GM06990 (cell line): ENCODE results near the gene CAPRIN2.
A peak's percentile ranks its signal among the peaks of the same experiment; 100 is the strongest.

Source experiments
- DNase-seq: peaks from one replicate; pipeline ENCODE4 v3.0.0-alpha.2; 2011; ENCODE audit not compliant: insufficient read length; ENCODE audit errors: extremely low read depth
- H3K27me3 ChIP-seq: replicated peaks from 2 replicates; pipeline ENCODE4 v1.6.0; 2011; ENCODE audit warnings: low read length; ENCODE audit not compliant: control insufficient read depth, insufficient read depth
- H3K36me3 ChIP-seq: 2 replicates; pipeline ENCODE4 v1.5.1; 2011; ENCODE audit warnings: low read length; ENCODE audit not compliant: control insufficient read depth, insufficient read depth
- H3K4me3 ChIP-seq: replicated peaks from 2 replicates; pipeline ENCODE4 v1.5.1; 2011; ENCODE audit warnings: low read depth, mild to moderate bottlenecking, control low read depth, low read length
- TF ChIP-seq, protein P1 (sequence below): IDR thresholded peaks from 2 replicates; pipeline ENCODE4 v1.5.1; 2011; ENCODE audit warnings: low read length, control low read depth, mild to moderate bottlenecking, inconsistent platforms; ENCODE audit not compliant: insufficient read depth, poor library complexity, severe bottlenecking

The CAPRIN2 gene

DNA sequence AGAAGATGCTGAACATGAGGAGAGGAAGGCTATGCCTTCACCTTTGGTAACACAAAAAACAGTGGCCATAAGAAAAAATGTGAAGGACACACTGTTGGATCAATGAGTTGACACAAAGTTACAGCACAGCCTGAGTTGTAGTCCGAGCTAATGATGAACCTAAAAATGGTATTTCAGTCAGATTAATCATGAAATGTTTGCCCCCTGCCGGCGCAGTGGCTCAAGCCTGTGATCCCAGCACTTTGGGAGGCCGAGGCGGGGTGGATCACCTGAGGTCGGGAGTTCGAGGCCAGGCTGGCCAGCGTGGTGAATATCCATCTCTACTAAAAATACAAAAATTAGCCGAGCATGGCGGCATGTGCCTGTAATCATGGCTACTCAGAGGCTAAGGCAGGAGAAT, 1.3 kb upstream of the CAPRIN2 start:
- no peak overlapping the region for H3K4me3 ChIP-seq
- H3K27me3 ChIP-seq = no peaks in the 10 kb centered on the region
- DNase-seq = no peak
- no peaks in the 10 kb centered on the region for H3K36me3 ChIP-seq
- TF ChIP-seq, protein P1, sequence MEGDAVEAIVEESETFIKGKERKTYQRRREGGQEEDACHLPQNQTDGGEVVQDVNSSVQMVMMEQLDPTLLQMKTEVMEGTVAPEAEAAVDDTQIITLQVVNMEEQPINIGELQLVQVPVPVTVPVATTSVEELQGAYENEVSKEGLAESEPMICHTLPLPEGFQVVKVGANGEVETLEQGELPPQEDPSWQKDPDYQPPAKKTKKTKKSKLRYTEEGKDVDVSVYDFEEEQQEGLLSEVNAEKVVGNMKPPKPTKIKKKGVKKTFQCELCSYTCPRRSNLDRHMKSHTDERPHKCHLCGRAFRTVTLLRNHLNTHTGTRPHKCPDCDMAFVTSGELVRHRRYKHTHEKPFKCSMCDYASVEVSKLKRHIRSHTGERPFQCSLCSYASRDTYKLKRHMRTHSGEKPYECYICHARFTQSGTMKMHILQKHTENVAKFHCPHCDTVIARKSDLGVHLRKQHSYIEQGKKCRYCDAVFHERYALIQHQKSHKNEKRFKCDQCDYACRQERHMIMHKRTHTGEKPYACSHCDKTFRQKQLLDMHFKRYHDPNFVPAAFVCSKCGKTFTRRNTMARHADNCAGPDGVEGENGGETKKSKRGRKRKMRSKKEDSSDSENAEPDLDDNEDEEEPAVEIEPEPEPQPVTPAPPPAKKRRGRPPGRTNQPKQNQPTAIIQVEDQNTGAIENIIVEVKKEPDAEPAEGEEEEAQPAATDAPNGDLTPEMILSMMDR = no peak

DNA sequence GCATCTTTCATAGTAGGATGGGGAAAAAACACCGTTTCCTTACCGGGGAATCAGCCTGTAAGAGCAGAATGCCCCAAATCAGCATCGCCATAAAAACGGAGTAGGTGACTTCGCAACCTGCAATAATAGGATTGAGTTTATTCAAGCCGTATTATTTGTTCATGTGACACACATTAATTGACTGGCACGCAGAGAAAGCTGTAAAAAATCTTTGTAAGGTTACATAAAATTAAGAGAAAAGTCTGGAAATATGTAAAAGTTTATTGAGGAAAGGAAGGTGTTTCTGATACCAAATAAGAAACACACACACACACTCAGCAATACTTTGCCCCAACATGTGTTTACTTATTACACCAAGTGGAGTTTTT, 628 bp upstream of the CAPRIN2 start:
- Histone ChIP-seq H3K4me3 (peak overlapping the region; percentile 78), H3K27me3 (no peaks in the 10 kb centered on the region), H3K36me3 (no peaks in the 10 kb centered on the region)
- TF ChIP-seq, protein P1 = no peak
- DNase-seq = no peak

DNA sequence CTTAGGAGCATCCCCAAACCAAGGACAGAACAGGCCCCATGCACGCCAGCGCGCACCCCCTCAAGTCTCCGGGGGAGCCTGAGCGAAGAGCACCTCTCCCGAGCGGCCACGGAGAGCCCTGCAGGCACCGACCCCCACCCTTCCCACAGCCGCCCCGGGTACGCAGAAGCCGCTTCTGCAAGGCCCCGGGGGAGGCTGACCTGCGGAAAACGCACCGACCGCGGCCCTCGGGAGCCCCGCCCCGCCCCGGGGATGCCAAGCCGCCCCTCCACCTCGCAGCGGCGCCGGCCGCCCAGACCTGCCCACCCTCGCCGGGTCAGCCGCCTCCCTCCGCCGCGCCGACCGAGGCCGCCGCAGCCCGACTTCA, 385 bp downstream of the CAPRIN2 start:
- no peak for DNase-seq
- H3K27me3 ChIP-seq = no peaks in the 10 kb centered on the region
- H3K36me3 ChIP-seq = no peaks in the 10 kb centered on the region
- TF ChIP-seq, protein P1 = no peak
- H3K4me3 ChIP-seq = peak overlapping the region; percentile 78

GRCh38 chr12:30753751-30754382, 884 bp downstream of the CAPRIN2 start:
- H3K36me3 ChIP-seq = no peaks in the 10 kb centered on the region
- no peak for DNase-seq
- TF ChIP-seq, protein P1 = no peak
- H3K4me3 ChIP-seq = peak overlapping the region; percentile 78
- H3K27me3 ChIP-seq = no peaks in the 10 kb centered on the region

DNA sequence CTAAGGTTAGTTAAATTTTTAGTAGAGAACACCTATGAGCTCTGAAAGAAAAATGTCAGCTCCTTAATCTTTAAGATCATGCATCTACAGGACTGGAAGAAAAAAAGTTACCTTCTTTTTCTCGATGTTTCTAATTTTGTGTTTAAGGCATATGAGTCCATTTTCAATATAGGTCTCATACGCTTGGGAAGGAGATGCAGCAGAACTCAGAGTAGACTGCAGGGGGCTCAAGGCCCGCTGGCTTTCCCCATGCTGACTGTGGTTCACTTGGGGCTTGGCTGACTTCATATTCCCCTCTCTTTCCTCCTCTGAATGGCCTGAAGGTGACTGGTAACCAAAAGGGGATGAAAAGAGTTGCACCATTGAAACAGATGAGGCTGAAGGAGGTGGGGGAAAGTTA, 1.5 kb downstream of the CAPRIN2 start:
- peak; percentile 13 for DNase-seq
- Histone ChIP-seq H3K36me3 (no peaks in the 10 kb centered on the region), H3K4me3 (no peak overlapping the region), H3K27me3 (no peaks in the 10 kb centered on the region)
- TF ChIP-seq, protein P1 = peak; percentile 36

- DNase-seq = no peak
- Histone ChIP-seq H3K4me3 (no peak overlapping the region), H3K27me3 (no peaks in the 10 kb centered on the region), H3K36me3 (no peaks in the 10 kb centered on the region)
- TF ChIP-seq, protein P1 = no peak
Measured at GRCh38 chr12:30752255-30752654, 2.5 kb downstream of the CAPRIN2 start.
